GM18507 (cell line): ENCODE results near the gene CDC16.
"Not testable (repeated sequence)": the region's sequence is repeated elsewhere in the genome, so short reads cannot be mapped to it uniquely, and the experiment has no call there.

ENCODE experiments used
- DNase-seq: peaks from one replicate; pipeline ENCODE4 v3.0.0; 2011; ENCODE audit warnings: low read depth; ENCODE audit not compliant: insufficient read length; ENCODE audit errors: extremely low spot score
- FAIRE-seq: peaks from 2 replicates; lab custom pipeline; 2011; peaks lifted over from hg19 to GRCh38; lab: Jason Lieb, UNC

CDC16 gene

DNA sequence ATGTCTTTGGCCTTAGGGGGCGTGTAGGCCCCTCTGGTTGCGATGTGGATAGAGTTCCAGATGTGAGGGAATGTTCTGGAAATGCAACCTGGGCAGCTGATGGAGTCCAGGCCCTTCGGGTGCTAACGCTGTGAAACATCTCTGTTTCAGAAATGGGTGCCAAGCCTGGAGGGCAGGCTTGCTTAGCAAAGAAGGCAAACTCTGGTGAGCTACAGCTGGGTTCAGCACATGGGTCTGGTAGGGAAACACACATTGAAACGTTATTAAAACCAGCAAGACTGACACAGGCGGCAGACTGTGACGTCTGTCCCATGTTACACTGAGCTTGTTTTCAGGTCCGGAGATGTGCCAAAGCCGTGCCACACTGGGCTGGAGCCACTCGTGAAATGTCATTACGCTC is 8.6 kb upstream of the CDC16 start:
- FAIRE-seq (no peak), DNase-seq (no peak)

DNA sequence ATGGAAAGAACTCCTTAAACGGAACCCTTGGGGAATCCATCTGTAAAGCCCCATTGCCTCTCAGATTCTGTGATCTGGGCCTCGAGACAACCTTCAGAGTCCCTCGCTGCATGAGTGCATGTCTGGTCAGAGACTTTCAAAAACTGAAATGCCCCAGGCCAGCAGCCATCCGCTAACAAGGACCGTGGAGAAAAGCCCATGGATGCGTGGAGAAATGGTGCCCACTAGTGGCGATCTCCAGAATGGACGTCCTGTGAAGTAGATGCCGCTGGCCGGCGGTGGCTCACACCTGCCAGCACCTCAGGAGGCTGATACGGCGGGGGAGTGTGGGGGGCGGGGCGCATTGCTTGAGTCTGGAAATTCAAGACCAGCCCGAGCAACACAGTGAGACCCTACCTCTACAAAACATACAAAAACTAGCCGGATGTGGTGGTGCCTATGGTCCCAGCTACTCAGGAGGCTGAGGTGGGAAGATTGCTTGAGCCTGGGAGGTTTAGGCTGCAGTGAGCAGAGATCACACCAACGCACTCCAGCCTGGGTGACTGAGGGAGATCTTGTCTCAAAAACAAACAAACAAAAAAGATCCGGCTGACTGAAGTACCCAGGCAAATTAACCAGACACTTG is 7.9 kb upstream of the CDC16 start:
- FAIRE-seq (peak; percentile 95), DNase-seq (peak; percentile 63)

DNA sequence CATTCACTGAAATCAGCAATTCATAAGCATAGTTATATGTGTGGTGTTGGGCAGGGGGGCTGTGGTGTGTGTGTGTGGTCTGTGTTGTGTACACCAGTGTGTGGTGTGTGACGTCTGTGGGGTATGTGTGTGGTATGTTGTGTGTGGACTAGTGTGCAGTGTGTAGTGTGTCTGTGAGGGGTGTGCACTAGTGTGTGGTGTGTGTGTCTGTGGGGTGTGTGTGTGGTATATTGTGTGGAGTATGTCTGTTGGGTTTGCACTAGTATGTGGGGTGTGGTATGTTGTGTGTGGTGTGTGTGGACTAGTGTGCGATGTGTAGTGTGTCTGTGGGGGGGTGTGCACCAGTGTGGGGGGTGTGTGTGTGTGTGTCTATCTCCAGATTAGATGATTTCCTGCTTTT is 7.2 kb upstream of the CDC16 start:
- FAIRE-seq (no peak), DNase-seq (no peak)

DNA sequence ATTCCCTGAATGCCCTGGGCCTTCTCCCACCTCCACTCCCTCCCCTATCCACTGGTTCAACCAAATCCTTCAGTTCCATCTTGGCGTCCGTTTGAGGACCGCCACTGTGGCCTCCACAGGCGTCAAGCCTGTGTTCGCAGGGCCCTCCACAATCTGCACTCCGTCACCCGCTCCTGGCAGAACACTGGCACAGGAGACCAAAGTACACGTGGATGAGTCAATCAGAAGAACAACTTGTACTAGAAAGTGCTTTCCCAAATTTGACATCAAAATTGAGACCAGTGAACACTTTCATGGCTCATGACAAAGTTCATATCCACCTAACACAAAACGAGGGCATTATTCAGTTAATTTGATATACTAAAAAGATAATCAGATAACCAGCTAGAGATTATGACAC is 6.5 kb upstream of the CDC16 start:
- no peak for FAIRE-seq

DNA sequence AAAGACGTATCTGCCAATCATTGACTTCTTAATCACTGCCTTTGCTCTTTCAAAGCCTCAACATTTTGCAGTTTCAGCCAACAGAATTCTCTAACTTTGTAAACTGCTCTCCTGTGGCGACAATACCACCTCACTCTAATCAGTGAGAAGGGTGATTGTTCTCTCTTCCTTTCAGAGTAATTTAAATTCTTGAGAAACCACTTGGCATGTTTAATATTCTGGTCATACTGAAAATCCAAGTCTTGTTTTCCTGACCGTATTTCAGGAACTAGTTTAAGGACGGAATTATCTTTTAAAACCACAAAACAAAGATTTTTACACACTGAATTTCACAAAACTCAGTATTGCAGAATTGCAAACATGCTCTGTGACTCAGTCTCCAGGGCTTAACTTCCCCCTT is 5.2 kb upstream of the CDC16 start:
- DNase-seq (no peak), FAIRE-seq (no peak)

More for the DNA sequence above, 6.5 kb upstream of the CDC16 start:
- no peak for DNase-seq

DNA sequence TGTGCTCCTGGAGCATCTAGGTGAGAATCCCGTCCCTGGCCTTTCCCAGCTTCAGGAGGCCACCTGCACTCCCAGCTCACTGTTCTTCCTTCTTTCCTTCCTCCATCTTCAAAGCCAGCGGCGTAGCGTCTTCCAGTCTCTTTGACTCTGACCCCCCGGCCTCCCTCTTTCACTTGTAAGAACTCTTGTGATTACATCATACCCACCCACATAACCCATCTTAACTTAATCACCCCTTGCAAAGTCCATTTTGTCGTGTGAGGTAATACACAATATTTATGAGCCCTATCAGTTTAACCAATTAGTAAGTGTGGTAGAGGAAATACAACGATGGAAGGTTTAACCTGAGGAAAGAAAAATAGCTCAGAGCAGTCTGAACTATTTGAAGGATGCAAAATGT is 4.6 kb upstream of the CDC16 start:
- FAIRE-seq (no peak), DNase-seq (no peak)

DNA sequence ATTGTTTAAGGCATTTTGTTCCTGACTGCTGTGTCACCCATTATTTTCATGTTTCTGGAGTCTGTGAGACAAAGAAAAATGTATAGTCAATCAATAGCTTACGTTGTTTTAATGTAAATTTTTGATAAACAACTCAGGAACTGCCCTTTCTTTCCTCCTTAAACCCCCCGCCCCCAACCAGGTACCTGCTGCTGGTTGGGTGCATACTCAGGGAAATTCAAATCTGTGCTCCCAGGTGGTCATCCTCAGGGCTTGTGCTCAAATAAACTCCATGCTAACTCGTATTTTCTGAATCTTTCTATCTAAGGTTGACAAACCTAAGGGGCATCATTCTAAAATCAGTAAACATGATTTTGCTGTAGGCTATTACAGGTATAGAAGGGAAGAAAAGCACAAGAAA is 4.1 kb upstream of the CDC16 start:
- DNase-seq (no peak), FAIRE-seq (no peak)

DNA sequence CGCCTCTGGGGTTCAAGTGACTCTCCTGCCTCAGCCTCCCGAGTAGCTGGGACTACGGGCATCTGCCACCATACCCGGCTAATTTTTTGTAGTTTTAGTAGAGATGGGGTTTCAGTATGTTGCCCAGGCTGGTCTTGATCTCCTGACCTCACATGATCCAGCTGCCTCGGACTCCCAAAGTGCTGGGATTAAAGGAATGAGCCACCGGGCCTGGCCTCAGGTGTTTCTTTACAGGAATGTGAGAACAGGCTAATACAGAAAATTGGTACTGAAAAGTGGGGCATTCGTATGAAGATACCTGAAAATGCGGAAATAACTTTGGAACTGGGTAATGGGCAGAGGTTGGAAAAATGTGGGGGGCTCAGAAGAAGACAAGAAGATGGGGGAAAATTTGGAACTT is 2.8 kb upstream of the CDC16 start:
- FAIRE-seq (no peak), DNase-seq (no peak)

DNA sequence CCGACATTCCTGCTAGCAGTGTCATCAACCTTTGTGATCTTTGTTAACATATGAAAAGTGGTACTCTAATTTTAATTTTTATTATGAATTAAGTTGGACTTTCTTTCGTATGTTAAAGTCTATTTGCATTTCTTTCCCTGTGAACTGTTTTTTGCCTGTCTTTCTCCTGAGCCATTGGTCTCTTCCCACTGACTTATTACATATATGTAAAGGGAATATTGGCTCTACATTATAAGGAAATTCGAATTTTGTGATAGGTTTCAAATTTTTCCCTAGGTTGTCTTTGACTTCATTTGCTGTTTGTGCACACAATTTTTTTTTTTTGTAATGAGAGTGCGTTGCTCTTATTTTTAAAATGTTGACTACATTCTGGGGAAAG is 442 bp upstream of the CDC16 start:
- DNase-seq (no peak), FAIRE-seq (no peak)

DNA sequence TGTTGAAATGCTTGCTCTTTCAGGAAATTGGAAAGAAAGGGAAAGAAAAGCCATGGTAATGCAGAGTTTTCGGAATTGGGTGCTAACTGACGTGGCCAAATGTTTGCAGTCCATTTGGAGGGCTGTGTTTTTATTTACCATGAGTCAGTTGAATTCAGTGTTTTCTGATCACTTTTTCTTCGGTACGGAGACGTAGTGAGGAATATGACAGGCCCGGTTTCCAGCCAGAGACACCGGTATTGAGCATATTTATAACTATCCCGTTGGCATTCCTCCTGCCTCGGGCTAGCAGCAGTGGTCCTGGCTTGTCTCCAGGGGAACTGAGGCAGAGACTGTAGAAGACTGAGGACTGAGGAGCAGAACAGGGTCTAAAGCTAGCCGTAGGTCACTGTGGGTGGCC is 1.0 kb downstream of the CDC16 start:
- no peak for FAIRE-seq
- no peak for DNase-seq

DNA sequence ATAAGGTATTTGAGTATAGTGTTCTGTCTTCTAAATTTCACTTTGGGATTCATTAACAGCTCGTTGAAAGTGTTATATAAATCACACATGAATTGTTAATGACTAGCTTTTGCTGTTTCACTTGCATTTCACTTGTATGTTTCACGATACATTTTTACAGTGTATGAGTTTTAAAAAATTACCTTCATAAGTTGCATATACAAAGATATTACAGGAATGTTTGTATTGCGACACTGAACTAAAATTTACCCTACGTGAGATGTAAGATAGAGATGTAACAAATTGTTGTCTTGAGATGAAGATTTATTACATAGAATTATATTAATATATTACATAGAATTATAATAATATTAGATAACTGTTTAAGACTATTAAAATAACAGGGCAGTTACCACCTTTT is 1.5 kb downstream of the CDC16 start:
- FAIRE-seq (no peak), DNase-seq (no peak)

DNA sequence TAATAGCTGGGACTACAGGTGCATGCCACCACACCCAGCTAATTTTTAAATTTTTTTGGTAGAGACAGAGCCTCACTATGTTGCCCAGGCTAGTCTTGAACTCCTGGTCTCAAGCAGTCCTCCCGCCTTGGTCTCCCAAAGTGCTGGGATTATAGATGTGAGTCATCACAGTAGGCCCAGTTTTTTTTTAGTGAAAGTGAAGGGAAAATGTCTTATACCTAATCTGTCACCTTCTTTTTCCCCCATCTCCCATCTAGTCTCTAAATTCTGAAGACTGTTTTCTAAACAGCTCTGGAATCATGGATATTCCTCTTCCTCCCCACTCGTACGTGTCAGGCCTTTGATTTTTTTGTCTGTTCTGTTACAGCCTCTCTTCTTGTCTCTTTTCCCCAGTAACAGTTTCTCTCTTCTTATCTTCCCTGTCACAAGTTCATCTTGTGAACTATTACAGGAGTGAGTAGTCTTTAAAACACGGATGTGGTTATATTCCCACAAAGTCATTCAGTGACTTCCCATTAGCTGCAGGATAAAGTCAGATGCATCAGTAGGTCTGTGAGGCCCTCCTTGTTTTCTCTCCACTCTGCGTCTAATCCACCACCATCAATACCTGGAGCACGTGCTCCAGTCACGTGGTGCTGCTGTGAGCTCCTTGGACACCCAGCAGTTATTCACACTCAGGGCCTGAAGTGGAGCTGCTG is 2.9 kb downstream of the CDC16 start:
- FAIRE-seq (no peak), DNase-seq (no peak)

DNA sequence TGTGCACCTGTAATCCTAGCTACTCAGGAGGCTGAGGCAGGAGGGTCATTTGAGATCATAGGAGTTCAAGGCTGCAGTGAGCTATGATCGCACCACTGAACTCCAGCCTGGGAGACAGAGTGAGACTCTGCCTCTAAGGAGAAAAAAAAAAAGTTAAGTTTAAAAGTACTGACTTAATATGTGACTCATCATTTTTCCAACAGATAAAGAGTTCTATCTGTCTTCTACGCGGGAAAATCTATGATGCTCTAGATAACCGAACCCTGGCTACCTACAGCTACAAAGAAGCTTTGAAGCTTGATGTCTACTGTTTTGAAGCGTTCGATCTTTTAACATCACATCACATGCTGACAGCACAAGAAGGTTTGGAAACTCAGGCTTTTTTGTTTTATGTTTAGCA is 7.2 kb downstream of the CDC16 start:
- FAIRE-seq (no peak), DNase-seq (no peak)

DNA sequence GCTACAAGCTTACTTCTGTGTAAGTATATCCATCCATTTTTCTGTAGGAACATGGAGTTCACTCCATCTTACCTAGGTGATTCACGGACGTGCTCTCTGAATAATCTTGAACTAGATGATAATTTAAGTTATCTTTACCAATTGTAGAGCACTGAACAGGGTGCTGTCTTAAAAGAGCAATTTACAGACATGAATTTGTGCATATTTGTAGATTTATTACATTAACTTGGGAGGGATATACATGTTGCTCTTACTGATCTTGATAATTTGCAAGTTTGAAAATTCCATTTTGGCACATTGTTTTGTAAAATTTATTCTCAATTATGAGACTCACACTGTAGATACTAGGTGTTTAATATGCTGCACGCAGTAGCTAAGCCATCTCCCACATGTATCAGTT is 9.3 kb downstream of the CDC16 start:
- no peak for DNase-seq
- no peak for FAIRE-seq

DNA sequence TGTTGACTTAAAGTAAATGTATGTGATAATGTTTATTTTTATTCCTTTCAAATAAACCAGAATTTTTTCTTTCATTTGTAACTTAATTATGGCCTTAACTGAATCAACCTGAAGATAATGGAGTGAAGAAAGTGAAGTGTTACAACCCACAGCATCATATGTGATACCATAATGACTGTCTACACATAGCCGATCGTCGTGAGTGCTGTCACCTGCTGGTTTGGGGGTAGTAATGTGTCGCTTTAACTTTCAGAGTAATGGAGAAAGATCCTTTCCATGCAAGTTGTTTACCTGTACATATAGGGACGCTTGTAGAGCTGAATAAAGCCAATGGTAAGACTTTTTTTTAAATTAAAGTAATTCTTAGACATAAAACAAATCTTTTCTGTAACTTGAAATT is 9.9 kb downstream of the CDC16 start:
- DNase-seq (no peak), FAIRE-seq (no peak)

DNA sequence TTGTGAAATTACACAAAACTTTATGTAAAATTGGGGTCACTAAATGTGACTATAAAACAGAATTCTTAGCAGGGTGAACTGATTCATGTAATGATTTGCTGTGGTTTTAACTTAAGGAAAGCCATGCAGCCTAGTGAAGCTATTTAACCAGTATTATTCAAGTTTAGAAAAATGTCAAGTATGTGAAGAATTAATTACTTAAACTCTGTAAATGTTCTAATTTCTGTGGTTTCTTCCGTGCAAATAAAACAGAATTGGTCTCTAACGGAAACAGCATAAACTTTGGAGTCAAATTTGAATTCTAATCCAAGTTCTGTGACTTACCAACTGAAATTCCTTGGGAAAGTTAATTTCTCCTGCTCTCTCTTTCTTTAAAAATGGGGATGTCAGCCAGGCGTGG is 13.3 kb downstream of the CDC16 start:
- FAIRE-seq (no peak), DNase-seq (no peak)

DNA sequence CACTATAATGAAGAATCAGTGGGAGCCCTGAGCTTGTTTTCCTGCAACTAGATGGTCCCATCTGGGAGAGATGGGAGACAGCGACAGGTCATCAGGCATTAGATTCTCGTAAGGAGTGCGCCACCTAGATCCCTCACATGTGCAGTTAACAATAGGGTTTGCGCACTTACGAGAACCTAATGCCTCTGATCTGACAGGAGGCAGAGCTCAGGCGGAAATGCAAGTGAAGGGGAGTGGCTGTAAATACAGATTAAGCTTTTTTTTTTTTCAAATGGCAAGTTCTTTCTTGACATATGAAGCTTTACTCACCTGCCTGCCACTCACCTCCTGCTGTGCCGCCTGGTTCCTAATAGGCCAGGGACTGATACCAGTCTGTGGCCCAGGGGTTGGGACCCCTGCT is 14.4 kb downstream of the CDC16 start:
- DNase-seq (no peak), FAIRE-seq (no peak)

DNA sequence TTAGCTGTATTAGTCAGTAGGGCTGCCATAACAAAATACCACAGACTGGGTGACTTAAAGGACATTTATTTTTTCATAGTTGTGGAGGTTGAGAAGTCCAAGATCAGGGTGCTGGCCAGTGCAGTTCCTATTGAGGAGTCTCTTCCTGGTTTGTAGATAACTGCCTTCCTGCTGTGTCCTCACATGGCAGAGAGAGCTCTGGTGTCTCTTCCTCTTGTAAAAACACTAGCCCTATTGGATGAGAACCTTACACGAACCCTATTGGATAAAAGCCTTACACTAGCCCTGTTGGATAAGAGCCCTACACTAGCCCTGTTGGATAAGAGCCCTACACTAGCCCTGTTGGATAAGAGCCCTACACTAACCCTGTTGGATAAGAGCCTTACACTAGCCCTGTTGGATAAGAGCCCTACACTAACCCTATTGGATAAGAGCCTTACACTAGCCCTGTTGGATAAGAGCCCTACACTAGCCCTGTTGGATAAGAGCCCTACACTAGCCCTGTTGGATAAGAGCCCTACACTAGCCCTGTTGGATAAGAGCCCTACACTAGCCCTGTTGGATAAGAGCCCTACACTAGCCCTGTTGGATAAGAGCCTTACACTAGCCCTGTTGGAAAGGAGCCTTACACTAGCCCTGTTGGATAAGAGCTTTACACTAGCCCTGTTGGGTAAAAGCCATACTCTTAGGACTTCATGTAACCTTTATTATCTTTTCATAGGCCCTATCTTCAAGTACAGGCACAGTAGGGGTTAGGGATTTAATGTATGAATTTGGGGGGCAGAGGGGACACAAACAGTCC is 17.1 kb downstream of the CDC16 start:
- FAIRE-seq, DNase-seq: not testable (repeated sequence)

DNA sequence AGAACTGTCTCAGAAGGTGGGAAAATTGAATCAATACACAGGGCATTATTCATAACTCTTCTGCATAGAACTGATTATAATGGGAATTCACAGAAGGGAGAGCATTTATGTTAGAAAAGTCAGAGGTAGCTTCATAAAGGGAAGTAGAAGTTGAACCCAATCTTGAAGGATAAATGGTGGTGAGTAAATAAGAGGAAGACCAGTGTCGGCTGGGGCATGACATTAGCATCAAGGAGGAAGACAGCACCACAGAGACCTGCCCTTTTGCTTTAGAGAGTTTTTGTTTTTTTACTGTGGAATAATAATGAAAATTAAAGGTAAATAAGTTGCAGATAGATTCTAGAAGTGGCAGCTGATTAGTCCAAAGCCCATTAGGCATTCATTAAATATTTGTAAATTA is 21.9 kb downstream of the CDC16 start:
- FAIRE-seq (no peak), DNase-seq (no peak)

DNA sequence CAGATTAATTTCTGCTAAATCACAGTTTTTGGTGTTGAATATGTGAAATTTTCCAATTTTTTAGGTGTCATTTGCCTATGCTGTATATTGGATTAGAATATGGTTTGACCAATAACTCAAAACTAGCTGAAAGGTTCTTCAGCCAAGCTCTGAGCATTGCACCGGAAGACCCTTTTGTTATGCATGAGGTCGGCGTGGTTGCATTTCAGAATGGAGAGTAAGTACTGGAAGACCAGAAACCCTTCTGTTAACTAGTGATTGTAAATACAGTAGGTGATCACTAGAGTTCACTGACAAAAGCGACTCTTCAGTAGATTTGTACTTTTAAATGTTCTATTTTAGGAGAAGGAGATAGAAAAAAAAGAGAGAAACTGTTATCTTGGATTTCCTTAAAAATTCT is 22.3 kb downstream of the CDC16 start:
- FAIRE-seq (no peak), DNase-seq (no peak)

DNA sequence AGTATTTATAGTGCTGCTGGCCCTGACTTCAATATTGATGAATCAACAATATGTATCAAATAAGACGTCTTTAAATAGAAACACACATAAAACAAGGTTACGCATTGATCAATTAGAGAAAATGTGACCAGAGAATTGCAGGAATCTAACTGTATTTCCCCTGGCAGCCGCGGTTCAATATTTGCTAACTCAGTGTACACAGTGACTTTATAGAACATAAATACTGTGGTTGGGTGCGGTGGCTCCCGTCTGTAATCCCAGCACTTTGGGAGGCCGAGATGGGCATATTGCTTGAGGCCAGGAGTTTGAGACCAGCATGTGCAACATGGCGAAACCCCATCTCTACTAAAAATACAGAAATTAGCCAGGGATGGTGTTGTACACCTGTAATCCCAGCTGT is 23.9 kb downstream of the CDC16 start:
- FAIRE-seq, result no peak
- DNase-seq, result no peak
